ENCODE data around the gene STAT5A. TPM values are rescaled to one million over a fixed set of nuclear protein-coding genes. Genes with fewer than 3 reads are reported as not detected.

STAT5A gene
- total RNA-seq, 1 donor from 2014 or later: 2.9 TPM

DNA sequence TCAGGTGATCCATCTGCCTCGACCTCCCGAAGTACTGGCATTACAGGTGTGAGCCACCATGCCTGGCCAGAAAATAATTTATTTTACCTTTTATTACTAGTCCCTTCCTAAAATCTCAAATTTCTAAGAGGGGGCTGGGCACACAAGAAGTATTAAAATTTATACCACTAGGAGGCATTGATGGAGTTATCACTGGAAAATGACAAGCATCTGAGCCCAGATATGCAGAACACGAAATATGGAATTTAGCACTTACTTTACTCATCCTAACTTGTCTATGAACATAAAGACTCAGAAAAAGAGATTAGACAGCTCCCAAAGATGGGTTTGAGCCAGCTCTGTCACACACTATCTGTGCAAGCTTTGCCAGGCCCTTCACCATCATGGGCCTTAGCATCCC lies 46.4 kb downstream of the STAT5A start:
- Mint-ChIP-seq H3K27me3 (ENCODE audit: low read depth) (no peaks in the 10 kb centered on the region), H3K9me3 (no peaks in the 10 kb centered on the region), H3K27ac (ENCODE audit: unreplicated experiment) (no peak overlapping the region), H3K36me3 (ENCODE audit: low read depth) (peaks cover 9% of the 10 kb centered on the region), H3K4me3 (no peak overlapping the region), H3K4me1 (peaks cover 3% of the 10 kb centered on the region)
- no peak for DNase-seq (ENCODE audit: low read depth, low spot score)
- TF ChIP-seq, protein P1, sequence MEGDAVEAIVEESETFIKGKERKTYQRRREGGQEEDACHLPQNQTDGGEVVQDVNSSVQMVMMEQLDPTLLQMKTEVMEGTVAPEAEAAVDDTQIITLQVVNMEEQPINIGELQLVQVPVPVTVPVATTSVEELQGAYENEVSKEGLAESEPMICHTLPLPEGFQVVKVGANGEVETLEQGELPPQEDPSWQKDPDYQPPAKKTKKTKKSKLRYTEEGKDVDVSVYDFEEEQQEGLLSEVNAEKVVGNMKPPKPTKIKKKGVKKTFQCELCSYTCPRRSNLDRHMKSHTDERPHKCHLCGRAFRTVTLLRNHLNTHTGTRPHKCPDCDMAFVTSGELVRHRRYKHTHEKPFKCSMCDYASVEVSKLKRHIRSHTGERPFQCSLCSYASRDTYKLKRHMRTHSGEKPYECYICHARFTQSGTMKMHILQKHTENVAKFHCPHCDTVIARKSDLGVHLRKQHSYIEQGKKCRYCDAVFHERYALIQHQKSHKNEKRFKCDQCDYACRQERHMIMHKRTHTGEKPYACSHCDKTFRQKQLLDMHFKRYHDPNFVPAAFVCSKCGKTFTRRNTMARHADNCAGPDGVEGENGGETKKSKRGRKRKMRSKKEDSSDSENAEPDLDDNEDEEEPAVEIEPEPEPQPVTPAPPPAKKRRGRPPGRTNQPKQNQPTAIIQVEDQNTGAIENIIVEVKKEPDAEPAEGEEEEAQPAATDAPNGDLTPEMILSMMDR (conservative IDR thresholded peaks at IDR 0.05): peak; percentile 18

DNA sequence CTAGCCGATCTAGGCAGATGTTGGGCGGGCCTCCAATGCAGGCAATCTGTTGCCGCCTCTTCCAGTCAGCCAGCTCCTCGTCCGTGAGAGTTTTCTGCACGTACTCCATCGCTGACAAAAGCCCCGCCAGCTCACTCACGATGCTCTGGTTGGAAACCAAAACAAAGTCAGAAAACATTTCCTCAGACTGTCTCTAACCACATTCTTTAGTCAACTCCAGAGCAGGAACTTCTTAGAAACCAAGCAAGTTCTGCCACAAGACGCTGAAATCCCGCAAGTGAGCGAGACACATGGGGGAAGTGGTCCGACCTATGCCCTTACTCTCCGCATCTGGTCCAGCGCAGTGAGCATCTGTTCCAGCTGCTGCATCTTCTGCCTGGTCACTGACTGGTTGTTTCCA lies 49.1 kb downstream of the STAT5A start:
- H3K4me1 Mint-ChIP-seq: peaks cover 1% of the 10 kb centered on the region
- no peak for DNase-seq (ENCODE audit: low read depth, low spot score)
- no peaks in the 10 kb centered on the region for H3K27me3 Mint-ChIP-seq (ENCODE audit: low read depth)
- TF ChIP-seq, protein P1 (conservative IDR thresholded peaks at IDR 0.05): no peak
- H3K36me3 Mint-ChIP-seq (ENCODE audit: low read depth): peaks cover 6% of the 10 kb centered on the region
- H3K4me3 Mint-ChIP-seq: no peak overlapping the region
- H3K9me3 Mint-ChIP-seq: no peaks in the 10 kb centered on the region
- no peak overlapping the region for H3K27ac Mint-ChIP-seq (ENCODE audit: unreplicated experiment)

DNA sequence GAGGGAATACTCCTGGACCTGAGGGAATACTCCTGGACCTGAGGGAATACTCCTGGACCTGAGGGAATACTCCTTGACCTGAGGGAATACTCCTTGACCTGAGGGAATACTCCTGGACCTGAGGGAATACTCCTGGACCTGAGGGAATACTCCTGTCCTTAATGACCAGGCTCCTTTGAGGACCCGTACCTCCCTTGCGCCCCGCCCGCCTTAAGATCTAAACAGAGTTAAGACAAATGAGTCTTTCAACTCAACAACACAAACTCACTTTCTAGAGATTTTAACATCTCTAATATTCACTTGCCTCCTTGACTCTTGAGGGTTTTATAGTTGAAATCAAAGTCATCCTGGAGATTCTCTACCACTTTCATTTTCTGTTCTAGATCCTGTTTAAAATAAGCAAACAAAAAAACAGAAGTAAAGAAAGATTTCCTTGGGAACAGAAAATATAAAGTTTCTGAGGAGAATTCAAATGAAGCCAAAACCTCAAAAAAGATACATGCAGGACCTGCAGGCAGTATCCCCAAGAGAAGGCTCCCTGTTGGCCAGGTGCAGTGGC lies 50.2 kb downstream of the STAT5A start:
- Mint-ChIP-seq H3K27ac (ENCODE audit: unreplicated experiment) (no peak overlapping the region), H3K27me3 (ENCODE audit: low read depth) (no peaks in the 10 kb centered on the region), H3K9me3 (no peaks in the 10 kb centered on the region), H3K4me3 (no peak overlapping the region), H3K36me3 (ENCODE audit: low read depth) (peaks cover 4% of the 10 kb centered on the region), H3K4me1 (peaks cover 5% of the 10 kb centered on the region)
- TF ChIP-seq, protein P1 (conservative IDR thresholded peaks at IDR 0.05): no peak
- no peak for DNase-seq (ENCODE audit: low read depth, low spot score)

DNA sequence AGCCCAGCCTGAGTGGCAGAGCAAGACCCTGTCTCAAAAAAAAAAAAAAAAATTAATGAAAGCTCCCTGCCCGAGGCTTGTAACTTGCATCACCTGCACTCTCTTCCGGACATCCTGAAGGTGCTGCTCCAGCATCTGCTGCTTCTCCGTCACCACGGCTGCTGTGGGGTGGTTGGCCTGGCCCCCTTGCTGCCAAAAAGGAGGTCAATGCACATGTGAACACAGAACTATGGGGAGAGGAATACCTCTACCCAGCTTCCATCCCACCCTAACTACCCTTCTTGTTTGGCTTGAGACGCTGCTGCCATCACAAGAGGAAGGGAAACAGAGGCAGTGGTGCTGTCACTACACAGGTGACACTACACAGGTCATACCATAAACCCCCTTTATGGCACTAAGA lies 50.9 kb downstream of the STAT5A start:
- TF ChIP-seq, protein P1 (conservative IDR thresholded peaks at IDR 0.05): no peak
- DNase-seq (ENCODE audit: low read depth, low spot score): no peak
- Mint-ChIP-seq H3K27me3 (ENCODE audit: low read depth) (no peaks in the 10 kb centered on the region), H3K36me3 (ENCODE audit: low read depth) (peaks cover 3% of the 10 kb centered on the region), H3K4me1 (peaks cover 5% of the 10 kb centered on the region), H3K4me3 (no peak overlapping the region), H3K9me3 (no peaks in the 10 kb centered on the region), H3K27ac (ENCODE audit: unreplicated experiment) (no peak overlapping the region)

DNA sequence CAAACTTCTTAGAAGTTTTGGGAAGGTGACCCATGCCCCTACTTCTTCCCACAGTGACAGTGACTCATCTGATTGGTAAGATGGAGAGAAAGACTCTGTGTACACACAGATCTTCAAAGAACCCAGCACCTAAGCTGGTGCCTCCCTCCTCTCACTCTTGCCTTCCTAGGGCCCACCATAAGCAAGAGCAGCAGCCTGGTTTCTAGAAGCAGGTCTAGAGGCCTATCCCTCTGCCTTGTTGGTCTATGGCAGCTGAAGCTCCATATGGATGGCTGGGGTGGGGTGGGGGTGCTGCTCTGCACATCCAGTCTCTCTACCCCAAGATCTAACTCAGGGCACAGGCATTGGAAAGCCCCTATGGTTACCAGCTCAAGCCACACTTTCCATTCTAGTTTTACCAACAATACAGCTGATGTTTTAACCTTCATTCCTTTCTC lies 52.4 kb downstream of the STAT5A start:
- H3K9me3 Mint-ChIP-seq: no peaks in the 10 kb centered on the region
- TF ChIP-seq, protein P1 (conservative IDR thresholded peaks at IDR 0.05): no peak
- H3K27ac Mint-ChIP-seq (ENCODE audit: unreplicated experiment): no peak overlapping the region
- H3K27me3 Mint-ChIP-seq (ENCODE audit: low read depth): no peaks in the 10 kb centered on the region
- no peak for DNase-seq (ENCODE audit: low read depth, low spot score)
- H3K4me1 Mint-ChIP-seq: peaks cover 10% of the 10 kb centered on the region
- no peak overlapping the region for H3K4me3 Mint-ChIP-seq
- peaks cover 3% of the 10 kb centered on the region for H3K36me3 Mint-ChIP-seq (ENCODE audit: low read depth)
